ENCODE data around the gene FZD2. TPM values are rescaled to one million over a fixed set of nuclear protein-coding genes. Genes with fewer than 3 reads are reported as not detected.

The FZD2 gene
- total RNA-seq, 1 experiment from 2014 or later = 61.8 TPM

- intact Hi-C loops (cut with micrococcal nuclease; ENCODE audit: unreplicated experiment) = no loop called here
- Histone ChIP-seq H3K9me2 (ENCODE audit: insufficient read depth) (no peaks in the 10 kb centered on the region), H3K79me2 (ENCODE audit: low read depth) (no peaks in the 10 kb centered on the region), H2AFZ (no peak overlapping the region), H3K4me3 (no peak overlapping the region), H3K9me3 (ENCODE audit: insufficient read depth, low read depth) (no peaks in the 10 kb centered on the region; the same call in 1 of the 2 replicates), H3K4me1 (replicated peaks; ENCODE audit: insufficient read depth) (no peaks in the 10 kb centered on the region), H3K4me2 (no peak overlapping the region), H4K20me1 (ENCODE audit: insufficient read depth) (no peaks in the 10 kb centered on the region), H3K36me3 (ENCODE audit: low read depth) (no peaks in the 10 kb centered on the region), H3K27me3 (ENCODE audit: insufficient read depth, low read depth) (no peaks in the 10 kb centered on the region), H3K27ac (no peak overlapping the region), H3F3A (ENCODE audit: insufficient read depth, low read depth) (no peaks in the 10 kb centered on the region; the same call in 1 of the 2 replicates)
- ChIA-PET POLR2A (ENCODE audit: unreplicated experiment) (no interaction called here), CTCF (interaction anchor here (0.7 kb wide), 1 partner anchor 44 kb away, joined by 3 read pairs; no protein-coding TSS in a partner anchor)
- BruUV-seq (replicated peaks) = no TSS peak
- no peak for TF ChIP-seq CTCF (conservative IDR thresholded peaks at IDR 0.05)
- TF ChIP-seq EZH2 (IDR thresholded peaks at IDR 0.05; ENCODE audit: low read depth) = no peak
- no peak for DNase-seq
Measured at GRCh38 chr17:44527954-44528353, 29.3 kb upstream of the FZD2 start.

- H3K27me3 ChIP-seq (ENCODE audit: insufficient read depth, low read depth) = no peaks in the 10 kb centered on the region
- no peak overlapping the region for H2AFZ ChIP-seq
- peaks cover 12% of the 10 kb centered on the region; the same call in 1 of the 2 replicates for H3F3A ChIP-seq (ENCODE audit: insufficient read depth, low read depth)
- CTCF ChIA-PET = no interaction called here
- H4K20me1 ChIP-seq (ENCODE audit: insufficient read depth) = no peaks in the 10 kb centered on the region
- H3K9me3 ChIP-seq (ENCODE audit: insufficient read depth, low read depth) = no peaks in the 10 kb centered on the region; the same call in 1 of the 2 replicates
- H3K4me1 ChIP-seq (replicated peaks; ENCODE audit: insufficient read depth) = peaks cover 13% of the 10 kb centered on the region
- peak overlapping the region; percentile 57; the same call in 1 of the 2 replicates for H3K27ac ChIP-seq
- no peaks in the 10 kb centered on the region for H3K36me3 ChIP-seq (ENCODE audit: low read depth)
- TF ChIP-seq EZH2 (IDR thresholded peaks at IDR 0.05; ENCODE audit: low read depth) (no peak), CTCF (conservative IDR thresholded peaks at IDR 0.05) (no peak)
- intact Hi-C loops (cut with micrococcal nuclease; ENCODE audit: unreplicated experiment) = no loop called here
- no peak overlapping the region for H3K4me3 ChIP-seq
- no peak overlapping the region for H3K4me2 ChIP-seq
- no peaks in the 10 kb centered on the region for H3K9me2 ChIP-seq (ENCODE audit: insufficient read depth)
- H3K79me2 ChIP-seq (ENCODE audit: low read depth) = no peaks in the 10 kb centered on the region
- TSS peak; percentile 100 for BruUV-seq (replicated peaks)
- DNase-seq = peak in 1 of 2 experiments; percentile 55
- POLR2A ChIA-PET (ENCODE audit: unreplicated experiment) = no interaction called here
Measured at GRCh38 chr17:44529864-44530263, 27.4 kb upstream of the FZD2 start.

GRCh38 chr17:44530896-44531418 is 26.3 kb upstream of the FZD2 start:
- Histone ChIP-seq H3K27ac (no peak overlapping the region), H2AFZ (no peak overlapping the region), H3K4me2 (no peak overlapping the region), H3K27me3 (ENCODE audit: insufficient read depth, low read depth) (no peaks in the 10 kb centered on the region), H3F3A (ENCODE audit: insufficient read depth, low read depth) (peaks cover 20% of the 10 kb centered on the region), H3K9me2 (ENCODE audit: insufficient read depth) (no peaks in the 10 kb centered on the region), H3K4me3 (no peak overlapping the region), H3K36me3 (ENCODE audit: low read depth) (no peaks in the 10 kb centered on the region), H3K9me3 (ENCODE audit: insufficient read depth, low read depth) (no peaks in the 10 kb centered on the region; the same call in 1 of the 2 replicates), H4K20me1 (ENCODE audit: insufficient read depth) (no peaks in the 10 kb centered on the region), H3K4me1 (replicated peaks; ENCODE audit: insufficient read depth) (peaks cover 24% of the 10 kb centered on the region), H3K79me2 (ENCODE audit: low read depth) (no peaks in the 10 kb centered on the region)
- TF ChIP-seq EZH2 (IDR thresholded peaks at IDR 0.05; ENCODE audit: low read depth) (no peak), CTCF (conservative IDR thresholded peaks at IDR 0.05) (no peak)
- no peak for DNase-seq
- CTCF ChIA-PET = interaction anchor here (0.6 kb wide), 1 partner anchor 1733 kb away, joined by 3 read pairs; the partner anchor contains the start of gene COA3
- POLR2A ChIA-PET (ENCODE audit: unreplicated experiment) = interaction anchor here (0.6 kb wide), 1 partner anchor 331 kb away, joined by 14 read pairs; the partner anchor contains the start of gene ATXN7L3
- intact Hi-C loops (cut with micrococcal nuclease; ENCODE audit: unreplicated experiment) = no loop called here
- no TSS peak for BruUV-seq (replicated peaks)
